ENCODE data around the gene CPNE8.

The CPNE8 gene

DNA sequence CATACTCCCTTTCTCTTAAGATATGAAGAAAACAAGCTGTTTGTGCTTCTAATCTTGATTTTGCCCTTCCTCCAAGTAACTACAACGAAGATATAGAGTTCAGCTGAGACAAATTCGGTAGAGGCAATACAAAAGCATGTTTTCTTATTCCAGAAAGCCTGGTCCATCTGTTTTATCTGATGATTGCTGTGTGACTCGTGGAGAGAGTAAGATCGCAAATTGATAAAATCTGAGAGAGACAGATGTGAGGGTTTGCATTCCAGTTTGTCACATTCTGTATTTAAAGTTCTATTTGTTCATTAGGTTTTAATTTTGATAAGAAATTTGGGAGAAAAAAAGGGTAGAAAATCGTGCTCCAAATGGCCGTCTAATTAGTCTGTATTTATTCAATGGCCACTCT lies 192.1 kb downstream of the CPNE8 start:
- no peak for DNase-seq

DNA sequence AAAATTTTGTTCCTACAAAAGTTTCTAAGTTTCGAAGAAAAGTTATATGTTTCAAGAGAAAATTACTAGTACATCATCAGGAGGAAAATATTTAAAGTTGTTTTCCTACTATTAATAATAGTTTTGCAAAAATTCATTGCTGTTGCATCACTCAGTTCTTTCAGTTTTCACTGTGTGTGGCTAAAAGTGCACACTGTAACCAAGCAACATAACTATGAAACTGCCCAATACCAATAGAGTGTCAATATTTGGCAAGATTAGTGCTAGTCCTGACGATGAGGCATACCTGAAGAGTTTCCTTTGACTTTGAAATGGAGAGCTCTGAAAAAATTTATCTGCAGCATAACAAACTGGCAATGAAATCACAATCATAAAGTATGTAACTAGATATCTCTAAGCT lies 194.3 kb downstream of the CPNE8 start:
- no peak for DNase-seq

DNA sequence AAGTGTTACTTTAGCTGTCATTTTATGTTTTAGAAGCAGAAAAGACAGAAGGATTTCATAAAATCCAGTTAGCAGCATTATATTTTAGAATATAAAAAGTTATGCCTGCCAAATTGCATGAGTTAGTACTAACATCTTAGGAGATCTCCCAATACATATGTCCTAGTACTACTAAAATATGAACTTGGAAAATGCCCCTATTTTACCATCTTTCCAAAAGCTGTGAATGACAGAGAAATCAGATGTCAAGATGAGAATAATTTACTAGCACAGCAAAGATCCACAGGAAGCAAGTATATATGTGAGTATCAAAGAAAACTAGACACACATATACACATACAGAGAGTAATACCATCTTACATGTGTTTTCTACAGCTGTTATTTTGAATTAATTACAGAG lies 196.9 kb downstream of the CPNE8 start:
- no peak for DNase-seq

DNA sequence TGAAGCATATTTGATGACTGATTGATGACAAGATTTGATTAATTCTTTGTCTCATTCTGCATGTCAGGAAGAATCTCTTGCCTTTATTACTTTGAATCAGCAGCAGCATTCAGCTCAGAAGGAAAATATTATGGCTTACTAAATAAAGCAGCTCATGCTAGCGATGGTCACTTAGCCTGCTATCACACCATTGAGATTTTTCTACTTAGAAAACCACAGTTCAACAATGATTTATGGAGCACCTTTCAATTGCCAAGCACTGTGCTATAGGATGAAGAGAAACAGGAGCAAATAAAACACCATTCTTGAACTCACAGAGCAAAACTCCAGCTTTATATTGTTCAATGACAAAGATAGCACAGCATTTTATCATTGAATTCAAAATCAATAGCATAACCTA lies 197.7 kb downstream of the CPNE8 start:
- DNase-seq: no peak

DNA sequence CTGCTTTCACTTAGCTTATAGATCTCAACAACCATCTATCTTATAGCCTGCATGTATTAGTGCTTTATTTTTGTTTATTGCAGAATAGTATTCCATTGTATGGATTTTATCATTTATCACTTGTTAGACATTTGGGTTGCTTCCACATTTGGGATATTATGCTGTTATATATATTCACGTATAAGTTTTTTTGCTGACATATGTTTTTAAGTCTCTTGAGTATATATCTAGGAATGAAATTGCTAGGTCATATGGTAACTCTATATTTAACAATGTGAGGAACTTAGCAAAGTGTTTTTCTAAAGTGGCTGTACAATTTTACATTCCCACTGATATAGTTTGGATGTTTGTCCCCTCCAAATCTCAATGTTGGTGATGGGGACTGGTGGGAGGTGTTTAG lies 208.1 kb downstream of the CPNE8 start:
- DNase-seq: no peak

DNA sequence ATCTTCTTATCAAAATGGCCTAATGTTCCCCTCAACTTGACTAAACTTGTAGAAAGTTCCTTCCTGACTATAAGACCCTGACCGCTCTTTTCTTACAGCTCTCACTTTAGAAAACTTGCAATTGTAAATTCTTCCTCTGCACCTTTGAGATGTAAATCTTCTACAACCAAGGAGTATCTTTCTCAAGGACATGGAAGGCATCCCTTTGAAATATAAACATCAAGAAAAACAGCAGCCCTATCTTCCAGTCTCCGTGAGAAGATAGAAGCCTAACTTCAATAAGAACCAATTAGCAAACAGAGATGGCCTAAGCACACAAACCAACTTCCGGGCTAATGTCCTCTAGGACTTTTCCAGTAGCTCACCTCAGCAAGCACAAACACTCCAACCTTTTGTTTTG lies 210.3 kb downstream of the CPNE8 start:
- no peak for DNase-seq

DNA sequence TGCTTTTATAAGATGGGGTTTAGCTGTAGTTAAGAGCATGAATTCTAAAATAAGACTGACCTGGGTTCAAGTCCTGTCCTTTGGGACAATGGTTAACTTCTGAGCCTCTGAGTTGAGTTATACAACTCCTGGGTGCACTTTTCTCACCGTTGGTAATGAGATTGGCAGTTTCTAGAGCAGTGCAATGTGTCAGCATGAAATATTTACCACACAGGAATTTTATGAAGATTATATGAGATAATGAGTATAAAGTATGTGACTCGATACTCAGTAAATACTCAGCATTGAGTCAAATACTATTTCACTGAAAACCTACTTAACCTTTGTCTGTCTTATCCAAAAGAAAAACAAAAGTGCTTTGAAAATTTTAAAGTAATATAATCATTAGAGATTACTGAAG lies 214.2 kb downstream of the CPNE8 start:
- no peak for DNase-seq

DNA sequence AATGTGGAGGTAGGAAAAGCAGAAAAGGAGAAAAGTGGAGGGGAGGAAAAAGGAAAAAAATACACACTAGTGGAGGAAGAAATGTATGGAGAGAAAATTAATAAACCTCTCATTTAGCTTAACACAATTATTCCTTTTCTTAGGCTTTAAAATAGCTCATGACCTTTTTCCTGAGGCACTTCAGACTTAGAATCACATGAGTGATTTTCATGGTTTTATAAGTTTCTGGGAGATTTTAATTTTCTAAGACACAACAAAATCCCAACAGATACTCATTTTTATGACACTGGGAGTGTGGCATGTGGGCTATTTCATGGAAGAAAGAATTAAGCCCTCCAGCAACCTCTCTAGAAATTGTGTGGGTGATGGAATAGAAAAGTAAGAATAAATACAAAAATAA lies 214.7 kb downstream of the CPNE8 start:
- no peak for DNase-seq

DNA sequence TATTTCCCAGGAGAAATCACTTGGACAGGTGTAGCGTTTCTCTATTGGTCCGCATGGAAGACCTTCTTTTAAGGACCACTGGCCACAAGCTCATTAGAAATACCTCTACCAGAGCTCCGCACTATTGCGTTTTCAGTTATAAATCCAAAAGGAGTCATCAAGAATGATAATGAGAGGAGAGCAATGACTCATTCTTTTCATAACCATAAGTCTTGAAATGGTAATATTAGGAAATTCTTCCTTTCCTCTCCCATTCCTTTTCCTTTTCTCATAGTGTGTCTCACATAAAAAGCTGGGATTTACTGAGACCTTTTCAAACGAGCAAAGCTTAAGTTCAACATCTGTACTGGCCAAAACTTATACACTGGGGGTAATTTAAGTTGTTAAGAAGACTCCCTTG lies 215.7 kb downstream of the CPNE8 start:
- DNase-seq: no peak

DNA sequence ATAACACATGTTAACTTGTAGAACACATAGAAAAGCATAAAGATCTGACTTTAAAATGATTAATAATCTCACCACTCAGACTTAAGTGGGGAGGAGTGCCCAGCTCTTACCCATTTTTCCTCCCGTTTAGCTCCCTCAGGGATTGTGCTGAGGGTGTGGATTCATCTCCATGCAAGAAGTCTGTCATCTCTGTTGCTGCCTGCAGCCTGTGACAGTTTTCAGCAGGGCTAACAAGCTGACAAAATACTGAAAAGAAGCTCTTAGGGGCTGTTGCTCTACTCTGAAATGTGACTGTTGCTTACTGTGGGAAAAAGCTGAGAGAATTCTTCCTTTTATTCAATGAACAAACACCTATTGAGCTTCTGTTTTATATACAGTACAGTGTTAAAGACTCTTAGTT lies 216.2 kb downstream of the CPNE8 start:
- DNase-seq: no peak

DNA sequence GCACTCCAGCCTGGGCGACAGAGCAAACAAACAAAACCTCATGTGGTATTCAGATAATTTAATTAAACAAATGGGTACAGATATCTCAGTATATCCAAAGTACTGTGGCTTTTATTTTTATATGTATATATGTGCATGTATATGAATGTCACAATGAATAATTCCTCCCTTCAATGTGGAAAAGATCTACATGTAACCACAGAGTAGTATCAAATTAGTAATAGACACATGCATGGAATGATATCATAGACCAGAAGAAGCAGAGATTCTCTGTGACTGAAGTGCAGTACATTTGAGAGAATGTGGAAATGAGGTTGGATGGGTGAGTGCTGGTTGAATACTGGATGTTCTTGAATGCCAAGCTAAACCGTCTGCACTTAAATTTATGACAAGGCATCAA lies 222.9 kb downstream of the CPNE8 start:
- DNase-seq: no peak

DNA sequence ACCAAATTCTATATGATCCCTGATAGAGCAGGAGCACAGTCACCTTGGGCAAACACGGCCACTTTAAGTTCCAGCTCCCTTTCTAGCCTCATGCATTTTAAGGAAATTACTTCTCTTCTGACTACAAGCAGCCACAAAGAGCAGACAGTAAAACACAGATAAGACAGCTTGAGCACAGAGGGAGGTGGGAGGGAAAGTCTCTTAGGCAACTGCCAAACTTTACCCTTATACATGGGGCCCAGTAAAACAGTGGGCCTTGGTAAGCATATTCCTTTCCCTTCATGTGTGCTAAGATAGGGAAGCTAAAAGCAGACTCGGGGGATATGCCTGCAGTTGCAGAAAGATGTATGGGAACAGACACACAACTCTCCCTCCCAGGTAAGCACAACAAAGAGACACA lies 235.9 kb downstream of the CPNE8 start:
- no peak for DNase-seq

DNA sequence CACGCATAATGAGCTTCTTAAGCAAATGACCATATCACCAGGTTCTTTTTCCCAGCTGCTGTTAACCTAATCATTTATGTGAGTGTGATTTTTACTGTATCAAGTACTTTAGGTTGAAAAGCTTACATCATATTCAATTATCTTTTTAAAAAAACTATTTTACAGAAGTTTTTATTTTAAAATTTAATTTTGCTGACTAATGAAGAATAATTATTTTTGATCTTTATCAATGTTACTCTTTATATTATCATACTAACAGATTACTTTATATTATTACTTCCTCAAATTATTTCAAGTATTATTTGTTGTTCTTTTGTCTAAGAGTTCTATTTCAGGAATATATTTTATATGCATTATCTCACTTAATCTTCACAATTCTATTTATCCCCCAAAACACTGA lies 236.3 kb downstream of the CPNE8 start:
- DNase-seq: no peak

DNA sequence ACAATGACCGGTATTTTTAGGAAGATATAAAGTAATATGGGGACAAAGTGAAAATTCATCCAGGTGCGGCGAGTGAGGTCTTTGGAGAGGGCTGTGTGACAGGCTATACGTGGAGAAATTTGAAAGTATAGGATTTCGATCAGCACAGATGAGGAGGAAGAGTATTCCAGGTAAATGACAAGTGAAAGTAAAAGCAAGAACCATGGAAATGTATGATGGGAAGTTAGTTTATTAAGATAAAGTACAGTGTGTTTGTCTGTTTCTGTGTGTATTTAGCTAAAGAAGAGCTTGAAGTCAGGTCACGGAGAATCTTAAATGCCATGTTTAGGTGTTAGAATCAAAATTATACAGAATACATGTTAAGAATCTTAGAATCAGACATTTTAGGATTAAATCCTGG lies 239.0 kb downstream of the CPNE8 start:
- no peak for DNase-seq

DNA sequence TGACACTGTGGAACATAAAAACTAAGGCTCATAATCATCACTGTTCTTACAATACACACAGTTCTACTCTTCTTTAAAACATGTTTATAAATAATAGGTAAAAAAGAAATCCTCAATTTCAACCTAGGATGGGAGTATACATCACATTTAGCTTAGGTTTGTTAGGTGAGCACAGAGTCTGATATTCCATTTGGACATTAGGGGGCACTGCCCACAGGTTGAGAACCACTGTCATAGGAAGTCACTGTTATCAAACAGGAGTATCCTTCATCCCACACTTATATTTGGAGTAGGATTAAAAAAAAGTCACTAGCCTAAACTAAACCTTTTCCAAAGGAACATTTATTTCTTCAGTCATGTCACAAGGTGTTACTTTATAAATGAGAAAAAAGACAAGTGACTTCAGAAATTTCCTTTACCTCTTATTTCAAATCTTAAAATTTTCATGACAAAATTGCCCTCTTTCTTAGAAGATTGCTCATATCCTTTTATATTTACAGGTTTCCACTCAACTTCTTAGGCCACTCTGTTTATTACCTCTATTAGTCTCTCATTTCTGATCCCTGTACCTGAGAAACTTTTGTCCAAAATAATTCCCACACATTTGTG lies 240.6 kb downstream of the CPNE8 start:
- DNase-seq: no peak

DNA sequence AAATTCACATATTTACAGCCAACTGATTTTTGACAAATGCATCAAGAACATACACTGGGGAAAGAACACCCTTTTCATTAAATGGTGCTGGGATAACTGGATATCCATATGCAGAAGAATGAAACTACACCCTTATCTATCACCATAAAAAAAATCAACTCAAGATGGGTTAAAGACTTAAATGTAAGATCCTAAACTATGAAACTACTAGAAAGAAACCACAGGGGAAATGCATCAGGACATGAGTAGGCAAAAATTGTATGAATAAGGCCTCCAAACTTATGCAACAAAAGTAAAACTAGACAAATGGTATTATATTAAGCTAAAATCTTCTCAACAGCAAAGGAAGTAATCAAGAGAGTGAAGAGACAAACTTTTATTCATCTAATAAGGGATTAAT lies 242.6 kb downstream of the CPNE8 start:
- no peak for DNase-seq

DNA sequence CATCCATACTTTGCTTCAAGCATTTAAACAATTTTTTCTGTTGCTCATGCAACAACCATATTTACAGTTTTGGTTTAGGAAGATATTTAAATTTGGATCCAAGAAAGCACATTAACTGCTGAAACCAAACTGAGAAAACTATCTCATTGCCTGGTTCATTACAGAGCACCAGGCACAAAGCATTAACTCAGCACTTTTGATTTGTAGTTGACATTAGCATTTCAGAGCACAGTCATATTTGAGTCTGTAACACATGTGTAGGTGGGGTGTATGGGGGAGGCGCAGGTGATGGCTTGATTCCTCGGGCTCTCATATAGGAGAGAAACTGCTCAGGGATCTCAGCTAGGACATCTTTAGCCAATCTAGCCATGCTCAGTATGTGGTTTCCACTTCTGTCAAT lies 251.7 kb downstream of the CPNE8 start:
- no peak for DNase-seq

DNA sequence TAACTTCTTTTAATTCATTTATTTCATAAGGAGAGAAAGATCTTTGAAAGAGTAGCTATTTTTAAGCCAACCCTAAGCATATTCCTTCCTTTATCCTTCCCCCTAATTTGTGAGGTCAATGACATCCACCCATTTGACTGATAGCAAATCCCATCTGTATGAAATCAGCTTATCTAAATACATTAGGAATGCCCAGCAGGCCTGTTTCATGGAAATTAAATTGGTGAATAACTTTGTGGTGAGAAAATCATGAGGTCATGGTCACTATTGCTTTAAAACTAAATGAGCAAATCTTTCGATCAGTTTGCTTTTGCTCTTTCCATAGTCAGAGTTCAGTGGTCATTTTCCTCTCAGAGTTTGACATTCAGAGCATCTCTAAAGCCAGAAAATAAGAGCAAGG lies 256.6 kb downstream of the CPNE8 start:
- no peak for DNase-seq

DNA sequence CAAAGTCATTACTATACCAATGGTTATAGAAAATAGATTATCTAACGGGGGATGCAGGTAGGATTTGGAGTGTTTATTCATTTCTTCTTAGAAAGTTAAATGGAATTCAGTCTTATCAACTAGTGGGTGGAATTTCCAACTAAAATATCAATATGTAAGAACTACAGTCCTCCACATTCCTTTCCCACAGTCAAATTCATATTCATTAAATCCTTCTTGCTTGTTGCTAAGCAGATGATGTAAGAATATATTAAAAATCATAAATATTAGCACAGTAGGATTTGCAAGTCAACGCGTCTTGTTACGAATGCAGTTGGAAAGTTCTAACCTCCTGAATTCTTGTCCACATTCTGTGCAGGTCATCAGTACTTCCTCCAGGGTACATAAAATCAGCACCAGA lies 259.2 kb downstream of the CPNE8 start:
- no peak for DNase-seq

DNA sequence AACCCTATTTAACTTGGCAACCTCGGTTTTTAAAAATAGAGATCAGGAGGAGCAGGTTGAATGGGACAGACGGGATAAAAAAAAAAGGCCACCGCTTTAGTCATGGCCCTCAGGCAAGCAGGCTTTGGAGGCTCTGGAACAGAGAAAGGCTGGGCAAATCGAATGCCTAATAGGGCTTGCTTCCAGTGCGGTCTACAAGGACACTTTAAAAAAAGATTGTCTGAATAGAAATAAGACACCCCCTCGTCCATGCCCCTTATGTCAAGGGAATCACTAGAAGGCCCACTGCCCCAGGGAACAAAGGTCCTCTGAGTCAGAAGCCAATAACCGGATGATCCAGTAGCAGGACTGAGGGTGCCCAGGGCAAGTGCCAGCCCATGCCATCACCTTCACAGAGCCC lies 265.8 kb downstream of the CPNE8 start:
- no peak for DNase-seq

DNA sequence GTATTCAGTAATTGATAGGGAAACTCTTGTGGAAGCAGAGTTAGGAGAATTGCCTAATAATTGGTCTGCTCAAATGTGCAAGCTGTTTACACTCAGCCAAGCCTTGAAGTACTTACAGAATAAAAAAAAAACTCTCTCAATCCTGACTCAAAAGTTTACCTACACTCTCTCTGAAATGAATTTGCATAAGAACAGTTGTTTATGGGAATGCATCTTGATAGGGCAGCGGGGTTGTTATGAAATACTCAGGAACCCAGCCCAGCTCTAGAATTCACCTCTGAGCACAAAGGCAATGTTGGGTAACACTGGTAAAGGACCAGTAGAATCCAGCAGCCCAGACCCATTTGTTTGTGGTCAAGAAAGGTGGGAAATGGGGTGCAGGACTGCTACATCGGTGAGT lies 267.0 kb downstream of the CPNE8 start:
- no peak for DNase-seq

DNA sequence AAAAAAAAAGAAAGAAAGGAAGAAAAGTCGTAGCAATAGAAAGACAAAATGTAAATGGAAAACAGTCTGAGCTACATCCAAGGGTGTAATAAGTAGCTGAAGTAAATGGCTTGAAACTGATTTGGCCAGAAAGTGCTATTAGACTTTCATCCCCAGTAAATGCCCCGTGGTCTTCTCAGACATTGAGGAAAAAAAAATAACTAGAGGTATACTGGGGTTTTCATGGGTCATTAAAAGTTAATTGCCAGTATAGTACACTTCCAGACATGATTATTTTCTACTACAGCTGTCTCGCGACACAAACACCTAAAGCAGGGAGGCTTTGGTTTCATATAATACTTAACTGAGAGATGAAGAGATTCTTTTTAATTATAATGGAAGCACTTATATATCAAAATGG lies 271.9 kb downstream of the CPNE8 start:
- DNase-seq: no peak

DNA sequence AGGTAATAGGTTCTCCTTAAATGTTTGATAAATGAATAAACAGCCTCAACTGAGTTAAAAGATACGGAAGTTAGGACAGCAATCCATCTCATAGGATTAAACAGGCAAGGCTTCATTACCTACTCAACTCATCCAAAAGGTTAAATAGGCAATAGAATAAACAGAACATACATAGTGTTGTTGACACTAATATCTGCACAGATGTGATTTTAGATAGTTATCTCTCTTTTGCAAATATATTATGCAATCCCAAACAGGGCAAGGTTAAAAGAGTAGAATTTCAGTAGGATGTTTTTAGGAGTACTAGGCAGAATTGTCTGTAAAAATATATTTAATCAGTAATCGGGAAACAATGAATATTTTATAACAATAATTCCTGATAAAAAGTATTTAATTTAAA lies 276.3 kb downstream of the CPNE8 start:
- DNase-seq: no peak

DNA sequence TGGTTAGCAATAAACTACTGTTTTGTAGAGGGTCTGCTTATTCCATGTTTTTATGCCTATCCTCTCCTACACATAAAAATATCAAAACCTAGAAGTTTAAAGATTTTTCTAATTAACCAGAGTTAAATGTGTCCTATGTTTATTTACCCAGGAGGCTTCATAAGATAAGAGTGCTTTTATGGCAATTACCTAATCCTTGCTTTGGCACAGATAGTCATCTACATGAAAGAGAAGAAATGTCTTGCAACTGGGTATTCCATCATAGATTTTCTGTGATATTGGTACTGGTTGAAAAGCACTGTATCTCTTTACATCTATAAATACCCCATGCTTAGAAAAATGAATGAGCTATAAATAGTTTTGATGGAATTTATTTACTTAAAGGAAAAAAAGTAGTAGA lies 277.1 kb downstream of the CPNE8 start:
- no peak for DNase-seq

DNA sequence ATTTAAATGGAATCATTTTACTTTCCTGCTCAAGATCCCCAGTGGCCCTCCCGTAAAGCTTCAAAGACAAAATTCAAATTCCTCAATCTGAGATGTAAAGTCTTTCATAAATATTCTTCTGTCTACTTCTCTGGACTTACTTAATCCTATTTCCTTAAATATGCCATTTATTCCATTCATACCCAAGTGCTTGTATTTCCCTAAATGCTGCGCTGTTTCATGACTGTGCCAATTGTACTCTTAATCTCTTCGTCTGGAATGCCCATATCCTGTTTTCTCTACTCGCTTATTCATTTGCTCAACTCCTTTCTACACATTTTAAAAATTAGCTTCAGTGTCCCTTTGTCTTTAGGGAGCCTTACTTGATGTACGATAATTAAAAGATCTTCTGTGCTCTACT lies 280.1 kb downstream of the CPNE8 start:
- DNase-seq: no peak

DNA sequence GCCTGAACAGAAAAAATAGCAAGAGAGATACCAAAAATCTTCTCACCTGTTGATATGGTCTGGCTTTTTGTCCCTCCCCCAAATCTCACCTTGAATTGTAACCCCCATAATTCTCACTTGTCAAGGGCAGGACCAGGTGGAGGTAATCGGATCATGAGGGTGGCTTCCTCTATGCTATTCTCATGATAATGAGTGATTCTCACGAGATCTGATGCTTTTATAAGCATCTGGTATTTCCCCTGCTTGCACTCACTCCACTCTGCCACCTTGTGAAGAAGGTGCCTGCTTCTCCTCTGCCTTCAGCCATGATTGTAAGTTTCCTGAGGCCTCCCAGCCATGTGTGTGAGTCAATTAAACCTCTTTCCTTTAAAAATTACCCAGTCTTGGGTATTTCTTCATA lies 291.2 kb downstream of the CPNE8 start:
- no peak for DNase-seq

Data from NCI-H146 (cell line).